A549 (cell line): ENCODE measurements around the gene SLC2A4RG. TPM values are rescaled to one million over a fixed set of nuclear protein-coding genes. Genes with fewer than 3 reads are reported as not detected.
"Not testable (repeated sequence)": the region's sequence is repeated elsewhere in the genome, so short reads cannot be mapped to it uniquely, and the experiment has no call there.

ENCODE experiments used
- ATAC-seq, 2 experiments: fragments of 200-7000 bp in 1 of 2; fragments of >200 bp in 1 of 2; cut with Nextera tagmentation in 1 of 2; cut with Tn5 transposase in 1 of 2; 3 replicates each; pipeline versions ENCODE4 v1.8.0 to v1.9.1; 2018 to 2020; ENCODE audit warnings: mild to moderate bottlenecking in 1 of 2, moderate library complexity in 1 of 2
- CTCF ChIA-PET: fragments of 300-600 bp; sonication (Branson Sonifier 250); formaldehyde crosslinking; extraction: SDS; loops from one replicate; lab custom pipeline; 2021; ENCODE audit warnings: antibody characterized with exemption, inconsistent platforms; lab: Yijun Ruan, JAX
- POLR2A ChIA-PET: fragments of 350-600 bp; formaldehyde crosslinking; extraction: SDS; loops from one replicate; lab custom pipeline; 2021; ENCODE audit warnings: antibody characterized with exemption, inconsistent platforms; lab: Yijun Ruan, JAX
- DNase-seq, 2 experiments: peaks; one replicate each; pipeline versions ENCODE4 v3.0.0 to v3.0.0-alpha.2; 2011 to 2016; ENCODE audit warnings: low read depth in 1 of 2, low spot score in 1 of 2
- FAIRE-seq: peaks from 2 replicates; lab custom pipeline; 2011; peaks lifted over from hg19 to GRCh38; lab: Jason Lieb, UNC
- H3K27ac ChIP-seq, 2 experiments: fragments of >200 bp; sonication (Bioruptor Twin); formaldehyde crosslinking; 3 replicates each; pipeline ENCODE4 v1.5.1; 2016 to 2017
- H3K4me1 ChIP-seq: fragments of >200 bp; sonication (Bioruptor Twin); formaldehyde crosslinking; 3 replicates; pipeline ENCODE4 v1.6.1; 2016
- H3K4me2 ChIP-seq: fragments of >200 bp; sonication (Bioruptor Twin); formaldehyde crosslinking; 3 replicates; pipeline ENCODE4 v1.6.1; 2016
- H3K4me3 ChIP-seq: fragments of >200 bp; sonication (Bioruptor Twin); formaldehyde crosslinking; 3 replicates; pipeline ENCODE4 v1.5.1; 2016
- H3K9me3 ChIP-seq: fragments of >200 bp; sonication (Bioruptor Twin); formaldehyde crosslinking; 3 replicates; pipeline ENCODE4 v1.6.1; 2016
- ATOH8 ChIP-seq: fragments of 250-450 bp; sonication (Bioruptor Pico); IDR thresholded peaks from 2 replicates; pipeline ENCODE4 v1.5.0; 2020; ENCODE audit warnings: low read depth, mild to moderate bottlenecking, moderate library complexity
- BCL3 ChIP-seq: fragments of >200 bp; sonication (Bioruptor Twin); formaldehyde crosslinking; IDR thresholded peaks from 3 replicates; pipeline ENCODE4 v1.6.1; 2016
- CBX8 ChIP-seq: fragments of 200-600 bp; sonication (generic); IDR thresholded peaks from 2 replicates; pipeline ENCODE4 v1.6.1; 2016
- CHD4 ChIP-seq: fragments of 200-600 bp; sonication (generic); IDR thresholded peaks from 2 replicates; pipeline ENCODE4 v1.6.1; 2016; ENCODE audit warnings: antibody characterized with exemption, mild to moderate bottlenecking, borderline replicate concordance
- EHF ChIP-seq: fragments of 250-450 bp; sonication (Bioruptor Pico); IDR thresholded peaks from 2 replicates; pipeline ENCODE4 v1.5.0; 2020; ENCODE audit warnings: mild to moderate bottlenecking
- ELK1 ChIP-seq: fragments of 150-350 bp; IDR thresholded peaks from 2 replicates; pipeline ENCODE4 v1.6.1; 2014; ENCODE audit warnings: low read depth, mild to moderate bottlenecking, low read length
- FOSL2 ChIP-seq, 2 experiments: fragments of 450-650 bp in 1 of 2; fragments of >200 bp in 1 of 2; sonication (Bioruptor Twin) in 1 of 2; formaldehyde crosslinking; IDR thresholded peaks; 2 replicates each; pipeline versions ENCODE4 v1.5.0 to v1.6.1; 2016 to 2020; ENCODE audit warnings: mild to moderate bottlenecking in 1 of 2, moderate library complexity in 1 of 2
- GATA3 ChIP-seq: IDR thresholded peaks from 2 replicates; pipeline ENCODE4 v1.6.1; 2012; ENCODE audit warnings: borderline replicate concordance
- HDAC2 ChIP-seq: fragments of 200-600 bp; sonication (generic); IDR thresholded peaks from 2 replicates; pipeline ENCODE4 v1.6.1; 2016
- KDM1A ChIP-seq: fragments of 200-600 bp; sonication (generic); IDR thresholded peaks from 2 replicates; pipeline ENCODE4 v1.6.1; 2016; ENCODE audit warnings: low read depth, mild to moderate bottlenecking
- MAFK ChIP-seq: fragments of 450-650 bp; IDR thresholded peaks from 2 replicates; pipeline ENCODE4 v1.6.1; 2014; ENCODE audit not compliant: partially characterized antibody
- MYC ChIP-seq: IDR thresholded peaks from 2 replicates; pipeline ENCODE4 v1.6.1; 2012; ENCODE audit warnings: mild to moderate bottlenecking, inconsistent platforms, low read length, improper control_type of control experiment, borderline replicate concordance
- PBX3 ChIP-seq: IDR thresholded peaks from 2 replicates; pipeline ENCODE4 v1.6.1; 2012
- PHF8 ChIP-seq: fragments of 200-600 bp; sonication (generic); IDR thresholded peaks from 2 replicates; pipeline ENCODE4 v1.6.1; 2016; ENCODE audit warnings: low read depth, mild to moderate bottlenecking, antibody characterized with exemption, moderate library complexity, borderline replicate concordance
- POLR2A ChIP-seq: IDR thresholded peaks from 2 replicates; pipeline ENCODE4 v1.6.1; 2012; ENCODE audit warnings: mild to moderate bottlenecking, low read length
- RAD21 ChIP-seq, 2 experiments: fragments of >200 bp in 1 of 2; sonication (Bioruptor Twin) in 1 of 2; formaldehyde crosslinking in 1 of 2; IDR thresholded peaks in 1 of 2; conservative IDR thresholded peaks in 1 of 2; 2 replicates in 1 of 2; 3 replicates in 1 of 2; pipeline ENCODE4 v1.6.1; 2012 to 2018; ENCODE audit warnings: inconsistent platforms in 1 of 2
- RNF2 ChIP-seq: fragments of 200-600 bp; sonication (generic); IDR thresholded peaks from 2 replicates; pipeline ENCODE4 v1.6.1; 2016; ENCODE audit warnings: low read depth, mild to moderate bottlenecking, antibody characterized with exemption, moderate library complexity, borderline replicate concordance
- SREBF2 ChIP-seq: fragments of 450-650 bp; IDR thresholded peaks from 2 replicates; pipeline ENCODE4 v1.6.1; 2014; ENCODE audit warnings: mild to moderate bottlenecking, moderate library complexity
- TFCP2L1 ChIP-seq: fragments of 250-450 bp; sonication (Bioruptor Pico); IDR thresholded peaks from 2 replicates; pipeline ENCODE4 v1.5.0; 2021; ENCODE audit warnings: mild to moderate bottlenecking
- TP53 ChIP-seq: fragments of 250-450 bp; sonication (Bioruptor Pico); IDR thresholded peaks from 2 replicates; pipeline ENCODE4 v1.5.0; 2021; ENCODE audit warnings: mild to moderate bottlenecking, moderate library complexity
- ZC3H11A ChIP-seq: fragments of 450-650 bp; IDR thresholded peaks from 2 replicates; pipeline ENCODE4 v1.6.1; 2014; ENCODE audit warnings: antibody characterized with exemption, mild to moderate bottlenecking
- ZFP36 ChIP-seq: fragments of 450-650 bp; IDR thresholded peaks from 2 replicates; pipeline ENCODE4 v1.6.1; 2014; ENCODE audit warnings: borderline replicate concordance; ENCODE audit not compliant: partially characterized antibody
- ZSCAN20 ChIP-seq: fragments of 250-450 bp; sonication (Bioruptor Pico); IDR thresholded peaks from 2 replicates; pipeline ENCODE4 v1.8.0; 2022; ENCODE audit warnings: mild to moderate bottlenecking, moderate library complexity
- WGBS: methylation state at CpG from one replicate; pipeline ENCODE4 v1.1.6; 2017; ENCODE audit errors: missing lambda C conversion rate; 5-methylcytosine and 5-hydroxymethylcytosine counted together
- polyA plus RNA-seq, 4 experiments: library from polyadenylated mRNA; depleted of rRNA in 3 of 4; stranded (reverse); fragments of >200 nt; fragmentation: RNase III in 1 of 4; extraction: RNeasy Plus Mini Kit Qiagen cat#74134 plus additional on column Dnase treatment in 1 of 4; gene quantifications; 2 replicates in 3 of 4; 3 replicates in 1 of 4; pipeline ENCODE4 v1.2.3, GENCODE V29; 2011 to 2017
- TF ChIP-seq, protein P1 (sequence below): fragments of >200 bp; sonication (Bioruptor Twin); formaldehyde crosslinking; IDR thresholded peaks from 3 replicates; pipeline ENCODE4 v1.5.1; 2016

The SLC2A4RG gene
- polyA plus RNA-seq, 2 of the 4 experiments (the other 2 are of a cell fraction), result 28.1 to 64.6 TPM

DNA sequence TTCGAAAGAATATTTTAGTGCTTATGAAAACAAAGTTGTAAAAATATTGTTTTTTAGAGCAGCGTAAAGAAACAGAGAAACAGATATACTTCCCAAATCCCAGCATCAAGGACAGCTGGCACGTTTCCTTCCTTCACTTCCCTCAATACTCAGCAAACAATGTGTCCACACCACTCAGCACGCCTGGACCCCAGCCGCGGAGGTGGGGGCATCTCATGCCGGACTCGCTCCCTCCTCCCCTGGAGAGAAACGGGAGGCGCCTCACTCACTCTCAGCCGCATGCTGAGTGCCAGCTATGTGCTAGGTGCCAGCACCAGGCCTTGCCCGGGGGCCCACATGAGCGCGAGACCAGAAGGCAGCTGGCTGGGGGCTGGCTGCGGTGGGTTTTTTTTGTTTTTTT lies 34.7 kb downstream of the SLC2A4RG start:
- Histone ChIP-seq H3K4me3 (no peak overlapping the region), H3K4me2 (no peak overlapping the region), H3K4me1 (peaks cover 11% of the 10 kb centered on the region), H3K9me3 (no peaks in the 10 kb centered on the region), H3K27ac (no peak overlapping the region)
- CTCF ChIA-PET, result interaction anchor here (1.1 to 2.9 kb wide), 7 partner anchors 11 to 89 kb away, joined by 3 to 43 read pairs (median 3); partner anchors contain the start of gene LIME1
- no peak for FAIRE-seq
- no peak for TF ChIP-seq MAFK
- TF ChIP-seq TP53 (CRISPR knock-in tag), result no peak
- no peak for TF ChIP-seq ATOH8 (CRISPR knock-in tag)
- TF ChIP-seq BCL3, result no peak
- no peak for TF ChIP-seq ZFP36
- TF ChIP-seq ZSCAN20 (CRISPR knock-in tag), result no peak
- TF ChIP-seq POLR2A, result no peak
- no peak for TF ChIP-seq EHF
- no peak for TF ChIP-seq ELK1
- TF ChIP-seq GATA3, result no peak
- no peak for TF ChIP-seq CBX8
- DNase-seq, result no peak
- WGBS, result 87% methylated on average over 15 of the region's 15 CpGs
- no peak for ATAC-seq
- POLR2A ChIA-PET, result no interaction called here

GRCh38 chr20:63775096-63775978 lies 35.8 kb downstream of the SLC2A4RG start:
- TF ChIP-seq FOSL2 (IDR thresholded peaks at IDR 0.05) (no peak), FOSL2 (CRISPR knock-in tag; IDR thresholded peaks at IDR 0.05) (no peak), GATA3 (no peak), MAFK (no peak), ZC3H11A (no peak), RAD21 (conservative IDR thresholded peaks at IDR 0.05 in 1 of 2, IDR thresholded peaks at IDR 0.05 in 1 of 2) (peak; percentile 27 to 30; a peak in 4 of 5 replicates), HDAC2 (no peak), SREBF2 (no peak), TFCP2L1 (CRISPR knock-in tag) (no peak), RNF2 (no peak), CHD4 (no peak), KDM1A (no peak), PHF8 (no peak), PBX3 (no peak), MYC (no peak)
- TF ChIP-seq, protein P1, sequence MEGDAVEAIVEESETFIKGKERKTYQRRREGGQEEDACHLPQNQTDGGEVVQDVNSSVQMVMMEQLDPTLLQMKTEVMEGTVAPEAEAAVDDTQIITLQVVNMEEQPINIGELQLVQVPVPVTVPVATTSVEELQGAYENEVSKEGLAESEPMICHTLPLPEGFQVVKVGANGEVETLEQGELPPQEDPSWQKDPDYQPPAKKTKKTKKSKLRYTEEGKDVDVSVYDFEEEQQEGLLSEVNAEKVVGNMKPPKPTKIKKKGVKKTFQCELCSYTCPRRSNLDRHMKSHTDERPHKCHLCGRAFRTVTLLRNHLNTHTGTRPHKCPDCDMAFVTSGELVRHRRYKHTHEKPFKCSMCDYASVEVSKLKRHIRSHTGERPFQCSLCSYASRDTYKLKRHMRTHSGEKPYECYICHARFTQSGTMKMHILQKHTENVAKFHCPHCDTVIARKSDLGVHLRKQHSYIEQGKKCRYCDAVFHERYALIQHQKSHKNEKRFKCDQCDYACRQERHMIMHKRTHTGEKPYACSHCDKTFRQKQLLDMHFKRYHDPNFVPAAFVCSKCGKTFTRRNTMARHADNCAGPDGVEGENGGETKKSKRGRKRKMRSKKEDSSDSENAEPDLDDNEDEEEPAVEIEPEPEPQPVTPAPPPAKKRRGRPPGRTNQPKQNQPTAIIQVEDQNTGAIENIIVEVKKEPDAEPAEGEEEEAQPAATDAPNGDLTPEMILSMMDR, result peak; percentile 40
- ChIA-PET CTCF (interaction anchor here (0.6 to 2.9 kb wide), 20 partner anchors 9 to 274 kb away, joined by 3 to 43 read pairs (median 3); partner anchors contain the start of genes ARFRP1, LIME1 and ZGPAT), POLR2A (no interaction called here)
- no peaks in the 10 kb centered on the region for H3K9me3 ChIP-seq
- DNase-seq (no peak), FAIRE-seq (no peak), ATAC-seq (peak; percentile 33 to 60; a peak in 4 of 6 replicates)
- peaks cover 11% of the 10 kb centered on the region for H3K4me1 ChIP-seq
- H3K4me3 ChIP-seq, result no peak overlapping the region
- 83% methylated on average over 42 of the region's 67 CpGs for WGBS
- H3K27ac ChIP-seq, result no peak overlapping the region
- no peak overlapping the region for H3K4me2 ChIP-seq

DNA sequence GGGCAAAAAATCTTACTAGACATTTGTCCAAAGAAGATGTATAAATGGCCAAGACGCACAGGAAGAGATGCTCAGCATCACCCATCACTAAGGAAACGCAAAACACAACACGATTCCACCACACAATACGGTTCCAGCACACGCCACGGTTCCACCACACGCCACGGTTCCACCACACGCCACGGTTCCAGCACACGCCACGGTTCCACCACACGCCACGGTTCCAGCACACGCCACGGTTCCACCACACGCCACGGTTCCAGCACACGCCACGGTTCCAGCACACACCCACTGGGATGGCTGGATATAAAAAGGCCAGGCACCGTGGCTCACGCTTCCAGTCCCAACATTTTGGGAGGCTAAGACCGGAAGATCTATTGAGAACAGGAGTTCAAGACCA lies 37.3 kb downstream of the SLC2A4RG start:
- ATAC-seq, H3K4me3 ChIP-seq, FAIRE-seq, H3K9me3 ChIP-seq, POLR2A ChIA-PET, DNase-seq, H3K27ac ChIP-seq, H3K4me2 ChIP-seq: not testable (repeated sequence)
- CTCF ChIA-PET, result interaction anchor here (1.1 to 2.5 kb wide), 9 partner anchors 10 to 197 kb away, joined by 3 to 13 read pairs (median 5); partner anchors contain the start of genes ARFRP1 and ZGPAT
- 93% methylated on average over 17 of the region's 23 CpGs for WGBS
- H3K4me1 ChIP-seq, result peaks cover 11% of the 10 kb centered on the region
